Loucy (cell line): ENCODE data around the gene SCGB1A1.

ENCODE experiments used
- H2AFZ ChIP-seq: fragments of 200-600 bp; sonication (generic); 2 replicates; pipeline ENCODE4 v1.6.0; 2016; ENCODE audit warnings: antibody characterized with exemption, mild to moderate bottlenecking, low read length, moderate library complexity
- H3F3A ChIP-seq: fragments of 200-600 bp; 2 replicates; pipeline ENCODE4 v1.6.0; 2016; ENCODE audit warnings: antibody characterized with exemption, low read depth, mild to moderate bottlenecking
- H3K27me3 ChIP-seq: fragments of 200-600 bp; sonication (generic); 2 replicates; pipeline ENCODE4 v1.6.1; 2014; ENCODE audit warnings: low read length, mild to moderate bottlenecking; ENCODE audit not compliant: insufficient read depth, poor library complexity, severe bottlenecking
- H3K36me3 ChIP-seq: fragments of 200-600 bp; sonication (generic); 2 replicates; pipeline ENCODE4 v1.6.1; 2016; ENCODE audit warnings: low read length; ENCODE audit not compliant: insufficient read depth
- H3K4me1 ChIP-seq: fragments of 200-600 bp; sonication (generic); 2 replicates; pipeline ENCODE4 v1.5.1; 2014; ENCODE audit warnings: low read length, mild to moderate bottlenecking; ENCODE audit not compliant: insufficient read depth, poor library complexity, severe bottlenecking
- H3K4me2 ChIP-seq: fragments of 200-600 bp; sonication (generic); 2 replicates; pipeline ENCODE4 v1.6.0; 2014; ENCODE audit warnings: antibody characterized with exemption, low read length, low read depth, mild to moderate bottlenecking; ENCODE audit not compliant: poor library complexity, severe bottlenecking
- H3K4me3 ChIP-seq: fragments of 200-600 bp; sonication (generic); 2 replicates; pipeline ENCODE4 v1.5.1; 2014; ENCODE audit warnings: low read length, mild to moderate bottlenecking, mixed read lengths; ENCODE audit not compliant: poor library complexity, severe bottlenecking
- H3K79me2 ChIP-seq: fragments of 200-600 bp; sonication (generic); 2 replicates; pipeline ENCODE4 v1.6.1; 2014; ENCODE audit warnings: low read length; ENCODE audit not compliant: insufficient read depth
- H3K9ac ChIP-seq: fragments of 200-600 bp; sonication (generic); 2 replicates; pipeline ENCODE4 v1.6.0; 2014; ENCODE audit warnings: mild to moderate bottlenecking, low read depth, low read length, moderate library complexity; ENCODE audit not compliant: poor library complexity, severe bottlenecking
- H3K9me2 ChIP-seq: fragments of 200-600 bp; sonication (generic); replicated peaks from 2 replicates; pipeline ENCODE4 v1.6.1; 2016; ENCODE audit warnings: low read depth, low read length, mixed read lengths
- H3K9me3 ChIP-seq: fragments of 200-600 bp; sonication (generic); 2 replicates; pipeline ENCODE4 v1.6.1; 2014; ENCODE audit warnings: mild to moderate bottlenecking, antibody characterized with exemption, low read length, low read depth; ENCODE audit not compliant: insufficient read depth
- H4K20me1 ChIP-seq: fragments of 200-600 bp; sonication (generic); 2 replicates; pipeline ENCODE4 v1.6.0; 2014; ENCODE audit warnings: antibody characterized with exemption, low read length, mild to moderate bottlenecking; ENCODE audit not compliant: insufficient read depth, poor library complexity, severe bottlenecking
- CTCF ChIP-seq: fragments of 200-600 bp; sonication (generic); conservative IDR thresholded peaks from 2 replicates; pipeline ENCODE4 v1.5.1; 2014; ENCODE audit warnings: mild to moderate bottlenecking, antibody characterized with exemption, low read length
- EZH2phosphoT487 ChIP-seq: fragments of 200-600 bp; IDR thresholded peaks from 2 replicates; pipeline ENCODE4 v1.6.1; 2018; ENCODE audit warnings: antibody characterized with exemption, mild to moderate bottlenecking, moderate library complexity, borderline replicate concordance

The SCGB1A1 gene

DNA sequence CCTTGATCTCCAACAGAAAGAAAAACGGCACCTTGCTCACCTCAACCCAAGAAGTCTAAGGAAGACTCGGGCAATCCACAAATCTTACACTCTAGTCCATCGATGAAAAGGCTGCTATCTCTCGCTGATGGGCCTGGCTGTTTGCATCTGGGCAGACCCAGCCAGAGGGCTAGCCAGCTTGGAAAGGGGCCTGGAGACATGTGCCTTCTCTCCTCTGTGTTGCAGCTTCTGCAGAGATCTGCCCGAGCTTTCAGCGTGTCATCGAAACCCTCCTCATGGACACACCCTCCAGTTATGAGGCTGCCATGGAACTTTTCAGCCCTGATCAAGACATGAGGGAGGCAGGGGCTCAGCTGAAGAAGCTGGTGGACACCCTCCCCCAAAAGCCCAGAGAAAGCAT, 3.2 kb downstream of the SCGB1A1 start:
- no peaks in the 10 kb centered on the region for H3K27me3 ChIP-seq
- H4K20me1 ChIP-seq, result no peaks in the 10 kb centered on the region
- H3K9me3 ChIP-seq, result no peaks in the 10 kb centered on the region
- TF ChIP-seq EZH2phosphoT487 (no peak), CTCF (no peak)
- H3K4me2 ChIP-seq, result no peak overlapping the region
- peaks cover 8% of the 10 kb centered on the region for H3K4me1 ChIP-seq
- no peak overlapping the region for H3K4me3 ChIP-seq
- H2AFZ ChIP-seq, result no peak overlapping the region
- H3K9me2 ChIP-seq, result no peaks in the 10 kb centered on the region
- no peaks in the 10 kb centered on the region for H3K79me2 ChIP-seq
- H3K9ac ChIP-seq, result no peak overlapping the region
- H3F3A ChIP-seq, result no peaks in the 10 kb centered on the region
- no peaks in the 10 kb centered on the region for H3K36me3 ChIP-seq

- no peaks in the 10 kb centered on the region for H3K9me3 ChIP-seq
- peaks cover 16% of the 10 kb centered on the region for H3K4me1 ChIP-seq
- TF ChIP-seq EZH2phosphoT487 (no peak), CTCF (no peak)
- no peak overlapping the region for H3K4me3 ChIP-seq
- no peaks in the 10 kb centered on the region for H4K20me1 ChIP-seq
- no peak overlapping the region for H3K9ac ChIP-seq
- no peaks in the 10 kb centered on the region for H3K27me3 ChIP-seq
- no peaks in the 10 kb centered on the region for H3K9me2 ChIP-seq
- no peaks in the 10 kb centered on the region for H3F3A ChIP-seq
- no peaks in the 10 kb centered on the region for H3K79me2 ChIP-seq
- H3K36me3 ChIP-seq, result no peaks in the 10 kb centered on the region
- H3K4me2 ChIP-seq, result no peak overlapping the region
- H2AFZ ChIP-seq, result no peak overlapping the region
Observed at GRCh38 chr11:62423012-62423411, 4.2 kb downstream of the SCGB1A1 start.

DNA sequence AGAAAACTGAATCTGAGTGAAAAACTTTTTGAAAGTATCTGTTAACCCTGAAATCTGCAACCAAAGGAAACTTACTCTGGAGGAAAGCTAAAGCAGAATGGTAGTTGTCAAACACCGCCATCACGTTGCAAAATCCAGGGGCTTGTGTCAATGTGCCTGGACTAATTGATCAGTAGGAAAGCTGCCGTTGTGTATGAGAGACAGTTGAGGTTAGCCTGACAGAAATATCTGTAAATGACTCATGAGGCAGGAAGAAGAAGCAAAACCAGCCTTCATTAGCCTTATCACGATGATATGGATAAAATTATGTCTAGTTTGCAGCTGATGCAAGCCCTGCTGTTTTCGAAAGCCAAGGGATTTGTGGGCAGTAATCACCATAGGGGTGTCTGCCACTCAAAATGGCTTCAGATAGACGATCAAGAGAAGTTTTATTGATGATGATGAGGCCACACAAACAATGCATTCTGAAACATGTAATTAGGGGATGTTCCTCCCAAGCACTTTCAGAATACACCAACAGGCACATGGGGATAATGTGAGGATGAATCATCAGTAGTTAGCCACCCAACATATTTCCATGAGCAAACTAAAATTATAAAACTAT, 8.9 kb downstream of the SCGB1A1 start:
- H3K27me3 ChIP-seq, result no peaks in the 10 kb centered on the region
- H3K4me3 ChIP-seq, result no peak overlapping the region
- TF ChIP-seq CTCF, result no peak
- TF ChIP-seq EZH2phosphoT487, result no peak
- H3K4me1 ChIP-seq, result peaks cover 26% of the 10 kb centered on the region
- peak overlapping the region; percentile 78 for H2AFZ ChIP-seq
- H3F3A ChIP-seq, result no peaks in the 10 kb centered on the region
- H3K4me2 ChIP-seq, result no peak overlapping the region
- no peaks in the 10 kb centered on the region for H3K79me2 ChIP-seq
- no peaks in the 10 kb centered on the region for H3K9me3 ChIP-seq
- H3K36me3 ChIP-seq, result no peaks in the 10 kb centered on the region
- no peaks in the 10 kb centered on the region for H3K9me2 ChIP-seq
- H3K9ac ChIP-seq, result peak overlapping the region; percentile 7
- no peaks in the 10 kb centered on the region for H4K20me1 ChIP-seq
